IMR-90 (cell line): ENCODE measurements around the gene TPP1. TPM values are rescaled to one million over a fixed set of nuclear protein-coding genes. Genes with fewer than 3 reads are reported as not detected.

Experiments used
- ATAC-seq: fragments of 200-7000 bp; cut with Tn5 transposase; 2 replicates; pipeline ENCODE4 v1.9.1; 2020; ENCODE audit warnings: low read depth, mild to moderate bottlenecking, moderate library complexity
- BruUV-seq: library from RNA; stranded (reverse); fragments of 400-500 nt; replicated peaks from 2 replicates; lab custom pipeline; 2021; lab: Mats Ljungman, UMichigan
- CTCF ChIA-PET: fragments of 300-600 bp; formaldehyde crosslinking; extraction: SDS; loops from one replicate; lab custom pipeline; 2021; ENCODE audit warnings: antibody characterized with exemption; lab: Yijun Ruan, JAX
- POLR2A ChIA-PET: fragments of 300-600 bp; sonication (Branson Sonifier 250); formaldehyde crosslinking; loops from one replicate; lab custom pipeline; 2022; ENCODE audit warnings: antibody characterized with exemption; ENCODE audit not compliant: unreplicated experiment; lab: Charles Lee
- DNase-seq: peaks from one replicate; pipeline ENCODE4 v3.0.0; 2013
- H2AFZ ChIP-seq: replicated peaks from 2 replicates; pipeline ENCODE3; 2013; ENCODE audit warnings: low read length, mild to moderate bottlenecking; ENCODE audit not compliant: poor library complexity
- H2AK5ac ChIP-seq: 2 replicates; pipeline ENCODE4 v1.6.1; 2013; ENCODE audit warnings: low read depth, low read length, inconsistent platforms
- H2AK9ac ChIP-seq: replicated peaks from 2 replicates; pipeline ENCODE3; 2013; ENCODE audit warnings: mild to moderate bottlenecking, low read depth, low read length, moderate library complexity; ENCODE audit not compliant: poor library complexity
- H2BK120ac ChIP-seq: 2 replicates; pipeline ENCODE4 v1.6.1; 2013; ENCODE audit warnings: low read depth, low read length, inconsistent platforms
- H2BK15ac ChIP-seq: 3 replicates; pipeline ENCODE4 v1.6.1; 2013; ENCODE audit warnings: low read depth, low read length, inconsistent platforms
- H2BK20ac ChIP-seq: 2 replicates; pipeline ENCODE4 v1.6.1; 2013; ENCODE audit warnings: low read depth, mild to moderate bottlenecking, inconsistent platforms, low read length, moderate library complexity
- H2BK5ac ChIP-seq: 2 replicates; pipeline ENCODE4 v1.6.1; 2013; ENCODE audit warnings: mild to moderate bottlenecking, low read depth, low read length, inconsistent platforms; ENCODE audit not compliant: poor library complexity, severe bottlenecking
- H3K14ac ChIP-seq: replicated peaks from 2 replicates; pipeline ENCODE4 v1.6.1; 2013; ENCODE audit warnings: low read depth, low read length, inconsistent platforms
- H3K18ac ChIP-seq: 2 replicates; pipeline ENCODE4 v1.6.1; 2013; ENCODE audit warnings: low read depth, low read length, control low read depth
- H3K23ac ChIP-seq: 2 replicates; pipeline ENCODE4 v1.6.1; 2013; ENCODE audit warnings: low read depth, low read length, inconsistent platforms
- H3K27ac ChIP-seq: 2 replicates; pipeline ENCODE4 v1.5.1; 2013; ENCODE audit warnings: mild to moderate bottlenecking, control low read depth, low read length; ENCODE audit not compliant: insufficient read depth
- H3K27me3 ChIP-seq: 2 replicates; pipeline ENCODE4 v1.6.1; 2013; ENCODE audit warnings: low read length; ENCODE audit not compliant: control insufficient read depth, insufficient read depth
- H3K36me3 ChIP-seq: 2 replicates; pipeline ENCODE4 v1.6.1; 2013; ENCODE audit warnings: low read length, mixed read lengths; ENCODE audit not compliant: control insufficient read depth, insufficient read depth
- H3K4ac ChIP-seq: 2 replicates; pipeline ENCODE4 v1.6.1; 2013; ENCODE audit warnings: low read depth, low read length, inconsistent platforms
- H3K4me1 ChIP-seq: 2 replicates; pipeline ENCODE4 v1.6.1; 2013; ENCODE audit warnings: low read length, mixed read lengths; ENCODE audit not compliant: control insufficient read depth, insufficient read depth
- H3K4me2 ChIP-seq: 2 replicates; pipeline ENCODE4 v1.6.1; 2013; ENCODE audit warnings: low read depth, mild to moderate bottlenecking, control low read depth, low read length, moderate library complexity
- H3K4me3 ChIP-seq: 2 replicates; pipeline ENCODE4 v1.5.1; 2013; ENCODE audit warnings: low read depth, mild to moderate bottlenecking, control low read depth, low read length, moderate library complexity; ENCODE audit not compliant: insufficient read depth
- H3K56ac ChIP-seq: 2 replicates; pipeline ENCODE4 v1.6.1; 2013; ENCODE audit warnings: low read length, inconsistent platforms; ENCODE audit not compliant: insufficient read depth; ENCODE audit errors: extremely low read depth
- H3K79me1 ChIP-seq, 2 experiments: 2 replicates each; pipeline ENCODE4 v1.6.1; 2013; ENCODE audit warnings: low read length in 2 of 2, inconsistent platforms in 1 of 2, low read depth in 1 of 2
- H3K9ac ChIP-seq: 2 replicates; pipeline ENCODE4 v1.6.1; 2013; ENCODE audit warnings: low read depth, low read length, control low read depth
- H3K9me1 ChIP-seq: 2 replicates; pipeline ENCODE4 v1.6.1; 2013; ENCODE audit warnings: low read length, inconsistent platforms; ENCODE audit not compliant: insufficient read depth
- H3K9me3 ChIP-seq: 2 replicates; pipeline ENCODE4 v1.6.1; 2013; ENCODE audit warnings: low read length; ENCODE audit not compliant: control insufficient read depth, insufficient read depth
- H4K20me1 ChIP-seq: 2 replicates; pipeline ENCODE4 v1.6.1; 2013; ENCODE audit warnings: low read length, inconsistent platforms; ENCODE audit not compliant: insufficient read depth
- H4K5ac ChIP-seq: 2 replicates; pipeline ENCODE4 v1.6.1; 2013; ENCODE audit warnings: mild to moderate bottlenecking, low read depth, low read length, control low read depth
- H4K8ac ChIP-seq, 2 experiments: 2 replicates each; pipeline ENCODE4 v1.6.1; 2013; ENCODE audit warnings: low read depth in 2 of 2, low read length in 2 of 2, control low read depth in 1 of 2, inconsistent platforms in 1 of 2
- H4K91ac ChIP-seq: 2 replicates; pipeline ENCODE4 v1.6.1; 2013; ENCODE audit warnings: low read depth, low read length, inconsistent platforms; ENCODE audit not compliant: insufficient read depth
- BHLHE40 ChIP-seq: fragments of 150-350 bp; IDR thresholded peaks from 2 replicates; pipeline ENCODE4 v1.6.1; 2016; ENCODE audit warnings: mild to moderate bottlenecking, low read depth, low read length
- CEBPB ChIP-seq: IDR thresholded peaks from 2 replicates; pipeline ENCODE4 v1.6.1; 2012; ENCODE audit warnings: low read depth, low read length, improper control_type of control experiment
- CHD1 ChIP-seq: IDR thresholded peaks from 2 replicates; pipeline ENCODE4 v1.6.1; 2012; ENCODE audit warnings: low read depth, low read length, improper control_type of control experiment
- FOS ChIP-seq: fragments of 150-350 bp; IDR thresholded peaks from 2 replicates; pipeline ENCODE4 v1.6.1; 2016; ENCODE audit warnings: low read depth, low read length
- MAFK ChIP-seq: IDR thresholded peaks from 2 replicates; pipeline ENCODE4 v1.6.1; 2012; ENCODE audit warnings: low read depth, low read length, improper control_type of control experiment
- MAZ ChIP-seq: IDR thresholded peaks from 2 replicates; pipeline ENCODE4 v1.6.1; 2012; ENCODE audit warnings: low read depth, mild to moderate bottlenecking, low read length, improper control_type of control experiment, moderate library complexity, borderline replicate concordance
- MXI1 ChIP-seq: IDR thresholded peaks from 2 replicates; pipeline ENCODE4 v1.6.1; 2012; ENCODE audit warnings: low read depth, mild to moderate bottlenecking, low read length, moderate library complexity, borderline replicate concordance
- NFE2L2 ChIP-seq: fragments of 150-350 bp; IDR thresholded peaks from 2 replicates; pipeline ENCODE4 v1.6.1; 2016; ENCODE audit warnings: low read depth, mild to moderate bottlenecking, low read length
- POLR2A ChIP-seq: IDR thresholded peaks from 2 replicates; pipeline ENCODE4 v1.6.1; 2012; ENCODE audit warnings: mild to moderate bottlenecking, low read depth, low read length
- RAD21 ChIP-seq: IDR thresholded peaks from 2 replicates; pipeline ENCODE4 v1.6.1; 2012; ENCODE audit warnings: low read length, improper control_type of control experiment
- RCOR1 ChIP-seq: IDR thresholded peaks from 2 replicates; pipeline ENCODE4 v1.6.1; 2012; ENCODE audit warnings: mild to moderate bottlenecking, low read length, improper control_type of control experiment; ENCODE audit not compliant: insufficient replicate concordance
- RFX5 ChIP-seq: IDR thresholded peaks from 2 replicates; pipeline ENCODE4 v1.8.0; 2012; ENCODE audit warnings: low read depth, mild to moderate bottlenecking, low read length, moderate library complexity
- SMC3 ChIP-seq: fragments of 150-350 bp; IDR thresholded peaks from 2 replicates; pipeline ENCODE4 v1.6.1; 2016; ENCODE audit warnings: low read depth, mild to moderate bottlenecking, antibody characterized with exemption, low read length, moderate library complexity
- WGBS, 2 experiments: methylation state at CpG; one replicate each; pipeline versions ENCODE4 v1.1.5 to v1.1.7; 2013; ENCODE audit warnings: missing lambda C conversion rate in 2 of 2; ENCODE audit not compliant: insufficient read length in 1 of 2; ENCODE audit errors: extremely low coverage in 2 of 2; 5-methylcytosine and 5-hydroxymethylcytosine counted together
- dilution Hi-C: fragments of 300-500 bp; cut with HindIII; formaldehyde crosslinking; loops from one replicate; pipeline ENCODE4 v1.14.3; 2018; ENCODE audit warnings: low sequenced_read_pairs; ENCODE audit not compliant: unreplicated experiment
- in situ Hi-C: fragments of 300-500 bp; cut with MboI; formaldehyde crosslinking; loops from 3 replicates; pipeline ENCODE4 v1.14.3; 2019; ENCODE audit warnings: low sequenced_read_pairs, inconsistent platforms, mixed read lengths
- intact Hi-C: fragments of 100-400 bp; cut with micrococcal nuclease; formaldehyde crosslinking; loops from 2 replicates; pipeline ENCODE4 v1.10.0; 2022
- polyA plus RNA-seq, 3 experiments: library from polyadenylated mRNA; depleted of rRNA; stranded (reverse); fragments of >200 nt; gene quantifications; 2 replicates each; pipeline ENCODE4 v1.2.3, GENCODE V29; 2012; ENCODE audit warnings: low replicate concordance in 1 of 3
- total RNA-seq: library from RNA; depleted of rRNA; stranded (reverse); fragments of >200 nt; gene quantifications from 2 replicates; pipeline ENCODE4 v1.2.3, GENCODE V29; 2012
- TF ChIP-seq, protein P1 (sequence below): fragments of 150-350 bp; IDR thresholded peaks from 2 replicates; pipeline ENCODE4 v1.6.1; 2017; ENCODE audit warnings: mild to moderate bottlenecking, antibody characterized with exemption, low read length, low read depth
- TF ChIP-seq, protein P2 (sequence below): conservative IDR thresholded peaks from 2 replicates; pipeline ENCODE4 v1.5.1; 2012; ENCODE audit warnings: mild to moderate bottlenecking, low read depth, low read length, improper control_type of control experiment

TPP1 gene
- total and polyA plus RNA-seq, 2 of the 4 experiments (the other 2 are of a cell fraction) = 33.5 to 108 TPM

DNA sequence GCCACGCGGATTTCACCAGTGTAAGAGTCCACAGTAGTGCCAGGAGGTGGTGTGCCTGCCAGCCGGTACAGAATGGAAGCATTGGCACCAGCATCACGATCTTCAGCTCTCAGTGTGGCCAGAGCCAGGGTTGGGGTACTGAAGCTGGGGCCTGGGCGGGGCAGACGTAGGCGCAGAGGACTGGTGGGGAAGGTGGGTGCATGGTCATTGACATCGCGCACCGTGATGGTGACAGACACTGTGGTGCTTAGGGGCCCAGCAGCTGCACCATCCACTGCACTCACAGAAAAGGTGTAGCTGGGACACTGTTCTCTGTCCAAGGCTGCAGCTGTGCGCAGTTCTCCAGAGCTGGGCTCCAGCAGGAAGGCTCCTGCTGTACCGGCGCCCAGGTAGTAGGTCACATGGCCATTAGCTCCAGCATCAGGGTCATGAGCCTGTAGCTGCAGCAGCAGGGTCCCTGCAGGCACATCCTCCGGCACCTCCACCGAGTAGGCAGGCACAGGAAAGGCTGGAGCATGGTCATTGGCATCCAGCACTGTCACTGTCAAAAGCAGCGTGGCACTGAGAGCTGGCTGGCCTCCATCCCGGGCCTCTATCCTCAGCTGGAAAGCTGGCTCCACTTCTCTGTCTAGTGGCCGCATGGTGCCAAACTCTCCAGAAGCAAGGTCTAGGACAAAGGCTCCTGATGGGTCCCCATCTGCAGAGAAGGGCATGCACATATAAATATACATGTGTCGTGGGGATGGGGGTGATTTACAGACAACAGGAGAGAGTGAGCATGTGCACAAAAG, 7.9 kb upstream of the TPP1 start:
- intact Hi-C loops = no loop called here
- Histone ChIP-seq H2BK15ac (no peak overlapping the region), H3K18ac (no peak overlapping the region), H4K91ac (no peak overlapping the region), H2BK120ac (no peak overlapping the region), H2AK9ac (no peak overlapping the region), H3K27ac (no peak overlapping the region), H2BK20ac (no peak overlapping the region), H3K79me1 (no peaks in the 10 kb centered on the region), H3K9me3 (no peaks in the 10 kb centered on the region), H3K4me2 (no peak overlapping the region), H3K56ac (no peak overlapping the region), H3K27me3 (no peaks in the 10 kb centered on the region), H2AK5ac (no peak overlapping the region), H4K8ac (no peak overlapping the region), H4K20me1 (no peaks in the 10 kb centered on the region), H2AFZ (no peak overlapping the region), H3K14ac (no peak overlapping the region), H3K4me1 (no peaks in the 10 kb centered on the region), H3K4me3 (no peak overlapping the region), H4K5ac (no peak overlapping the region), H3K36me3 (peaks cover 66% of the 10 kb centered on the region), H3K9ac (no peak overlapping the region), H2BK5ac (no peak overlapping the region), H3K4ac (no peak overlapping the region), H3K9me1 (no peaks in the 10 kb centered on the region), H3K23ac (no peak overlapping the region)
- CTCF ChIA-PET = no interaction called here
- no TSS peak for BruUV-seq
- WGBS, 2 experiments = 90% methylated on average over 11 of the region's 19 CpGs; no CpG with 5 or more reads in 1 of the 2 experiments
- dilution Hi-C loops = no loop called here
- POLR2A ChIA-PET = interaction anchor here (0.5 kb wide), 1 partner anchor 15 kb away, joined by 3 read pairs; the partner anchor contains the start of gene TAF10
- ATAC-seq (no peak), DNase-seq (no peak)
- in situ Hi-C loops = no loop called here
- TF ChIP-seq RFX5 (no peak), CHD1 (no peak), NFE2L2 (no peak), MXI1 (no peak), RCOR1 (no peak), CEBPB (no peak), MAFK (no peak), RAD21 (no peak), MAZ (no peak), POLR2A (no peak), FOS (no peak), BHLHE40 (no peak), SMC3 (no peak)
- TF ChIP-seq, protein P1, sequence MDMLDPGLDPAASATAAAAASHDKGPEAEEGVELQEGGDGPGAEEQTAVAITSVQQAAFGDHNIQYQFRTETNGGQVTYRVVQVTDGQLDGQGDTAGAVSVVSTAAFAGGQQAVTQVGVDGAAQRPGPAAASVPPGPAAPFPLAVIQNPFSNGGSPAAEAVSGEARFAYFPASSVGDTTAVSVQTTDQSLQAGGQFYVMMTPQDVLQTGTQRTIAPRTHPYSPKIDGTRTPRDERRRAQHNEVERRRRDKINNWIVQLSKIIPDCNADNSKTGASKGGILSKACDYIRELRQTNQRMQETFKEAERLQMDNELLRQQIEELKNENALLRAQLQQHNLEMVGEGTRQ = no peak
- TF ChIP-seq, protein P2, sequence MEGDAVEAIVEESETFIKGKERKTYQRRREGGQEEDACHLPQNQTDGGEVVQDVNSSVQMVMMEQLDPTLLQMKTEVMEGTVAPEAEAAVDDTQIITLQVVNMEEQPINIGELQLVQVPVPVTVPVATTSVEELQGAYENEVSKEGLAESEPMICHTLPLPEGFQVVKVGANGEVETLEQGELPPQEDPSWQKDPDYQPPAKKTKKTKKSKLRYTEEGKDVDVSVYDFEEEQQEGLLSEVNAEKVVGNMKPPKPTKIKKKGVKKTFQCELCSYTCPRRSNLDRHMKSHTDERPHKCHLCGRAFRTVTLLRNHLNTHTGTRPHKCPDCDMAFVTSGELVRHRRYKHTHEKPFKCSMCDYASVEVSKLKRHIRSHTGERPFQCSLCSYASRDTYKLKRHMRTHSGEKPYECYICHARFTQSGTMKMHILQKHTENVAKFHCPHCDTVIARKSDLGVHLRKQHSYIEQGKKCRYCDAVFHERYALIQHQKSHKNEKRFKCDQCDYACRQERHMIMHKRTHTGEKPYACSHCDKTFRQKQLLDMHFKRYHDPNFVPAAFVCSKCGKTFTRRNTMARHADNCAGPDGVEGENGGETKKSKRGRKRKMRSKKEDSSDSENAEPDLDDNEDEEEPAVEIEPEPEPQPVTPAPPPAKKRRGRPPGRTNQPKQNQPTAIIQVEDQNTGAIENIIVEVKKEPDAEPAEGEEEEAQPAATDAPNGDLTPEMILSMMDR = no peak
